ENCODE results near the gene DTNB.
"Not testable (repeated sequence)": the region's sequence is repeated elsewhere in the genome, so short reads cannot be mapped to it uniquely, and the experiment has no call there.

The DTNB gene

DNA sequence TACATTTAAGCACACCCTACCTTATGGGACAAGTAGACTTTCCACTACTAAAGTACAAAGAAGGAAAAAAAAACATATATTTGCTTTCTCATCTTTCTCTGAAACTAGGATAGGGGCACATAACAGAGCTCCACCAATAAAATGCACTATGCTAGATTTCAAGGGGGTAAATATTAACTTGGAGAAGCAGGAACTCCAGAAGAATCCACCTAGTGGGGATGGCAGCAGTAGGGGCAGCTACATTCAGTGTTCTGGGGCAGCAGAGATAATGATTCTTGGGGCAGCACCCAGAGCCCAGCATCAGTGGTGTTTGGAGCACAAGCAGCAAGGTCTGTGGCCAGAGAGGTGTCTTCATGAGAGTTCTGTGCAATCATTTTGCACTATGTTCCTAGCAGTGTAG is 64.7 kb downstream of the DTNB start:
- H3K4me3 ChIP-seq (replicated peaks; ENCODE audit: low read depth, low read length), result no peak overlapping the region
- DNase-seq (ENCODE audit: extremely low read depth, low read depth), result no peak
- no peak for TF ChIP-seq CTCF (IDR thresholded peaks at IDR 0.05; ENCODE audit: low read depth, low read length, missing control alignments)

DNA sequence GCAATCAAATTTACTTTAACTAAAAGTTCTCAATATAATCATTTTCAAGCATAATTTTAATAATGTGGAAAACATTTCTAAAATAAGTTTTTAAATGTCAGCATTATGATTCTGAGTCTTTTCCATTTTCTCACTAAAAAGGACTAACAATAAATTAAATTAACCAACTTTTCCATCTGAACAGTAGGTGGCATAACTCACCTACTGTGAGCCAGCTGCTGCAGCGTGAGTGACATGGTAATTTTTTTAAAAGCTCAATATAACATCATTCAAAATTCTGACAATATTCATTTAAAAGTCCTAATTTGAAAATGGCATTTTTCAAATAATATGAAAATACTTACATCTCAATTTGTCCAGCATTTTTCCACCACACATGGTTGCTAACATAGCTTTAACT is 66.5 kb downstream of the DTNB start:
- peak; percentile 42 for TF ChIP-seq CTCF (IDR thresholded peaks at IDR 0.05; ENCODE audit: low read depth, low read length, missing control alignments)
- DNase-seq (ENCODE audit: extremely low read depth, low read depth), result no peak
- no peak overlapping the region for H3K4me3 ChIP-seq (replicated peaks; ENCODE audit: low read depth, low read length)

- no peak for DNase-seq (ENCODE audit: extremely low read depth, low read depth)
- H3K4me3 ChIP-seq (replicated peaks; ENCODE audit: low read depth, low read length), result no peak overlapping the region
- no peak for TF ChIP-seq CTCF (IDR thresholded peaks at IDR 0.05; ENCODE audit: low read depth, low read length, missing control alignments)
These were observed 71.0 kb downstream of the DTNB start for GRCh38 chr2:25602333-25602723.

DNA sequence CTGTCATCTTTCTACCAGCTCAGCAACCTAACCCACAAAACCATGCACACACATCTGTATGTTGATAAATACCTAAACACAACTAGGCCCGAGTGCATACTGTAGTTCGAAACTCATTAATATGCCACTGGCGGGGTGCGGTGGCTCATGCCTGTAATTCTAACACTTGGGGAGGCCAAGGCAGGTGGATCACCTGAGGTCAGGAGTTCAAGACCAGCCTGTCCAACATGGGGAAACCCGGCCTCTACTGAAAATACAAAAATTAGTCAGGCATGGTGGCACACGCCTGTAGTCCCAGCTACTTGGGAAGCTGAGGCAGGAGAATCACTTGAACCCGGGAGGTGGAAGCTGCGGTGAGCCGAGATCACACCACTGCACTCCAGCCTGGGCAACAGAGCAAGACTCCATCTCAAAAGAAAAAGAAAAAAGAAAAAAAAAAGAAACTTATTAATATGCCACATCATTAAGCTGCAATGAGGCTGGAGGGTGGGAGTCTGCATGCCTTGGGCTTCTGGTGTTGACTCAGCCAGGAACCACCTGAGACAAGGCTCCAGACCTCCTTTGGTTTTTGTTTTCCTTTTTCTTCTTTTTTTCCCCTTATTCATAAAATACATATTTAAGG is 71.6 kb downstream of the DTNB start:
- H3K4me3 ChIP-seq (replicated peaks; ENCODE audit: low read depth, low read length); DNase-seq (ENCODE audit: extremely low read depth, low read depth): not testable (repeated sequence)

DNA sequence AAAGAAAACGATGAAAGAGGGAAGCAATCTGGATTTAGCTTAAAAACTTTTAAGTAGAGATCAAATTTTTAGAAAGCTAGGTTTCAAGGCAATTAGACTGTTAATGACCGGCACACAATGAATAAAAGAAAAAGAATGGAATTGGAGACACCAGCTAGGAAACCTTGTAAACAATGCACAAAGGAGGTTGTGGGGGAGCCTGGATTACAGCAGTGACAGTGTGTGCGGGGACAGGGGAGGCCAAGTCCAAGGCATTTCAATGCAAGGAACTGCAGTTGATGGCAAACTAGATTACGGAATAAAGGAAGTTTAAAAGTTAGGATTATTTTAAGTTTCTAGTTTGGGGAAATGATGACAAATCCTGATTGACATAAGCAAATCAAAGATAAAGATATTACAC is 74.5 kb downstream of the DTNB start:
- DNase-seq (ENCODE audit: extremely low read depth, low read depth), result no peak
- H3K4me3 ChIP-seq (replicated peaks; ENCODE audit: low read depth, low read length), result no peak overlapping the region
- TF ChIP-seq CTCF (IDR thresholded peaks at IDR 0.05; ENCODE audit: low read depth, low read length, missing control alignments), result no peak

GRCh38 chr2:25598332-25598731 is 75.0 kb downstream of the DTNB start:
- no peak for TF ChIP-seq CTCF (IDR thresholded peaks at IDR 0.05; ENCODE audit: low read depth, low read length, missing control alignments)
- DNase-seq (ENCODE audit: extremely low read depth, low read depth), result no peak
- no peak overlapping the region for H3K4me3 ChIP-seq (replicated peaks; ENCODE audit: low read depth, low read length)

GRCh38 chr2:25597881-25598280 is 75.5 kb downstream of the DTNB start:
- DNase-seq (ENCODE audit: extremely low read depth, low read depth), result no peak
- TF ChIP-seq CTCF (IDR thresholded peaks at IDR 0.05; ENCODE audit: low read depth, low read length, missing control alignments), result no peak
- H3K4me3 ChIP-seq (replicated peaks; ENCODE audit: low read depth, low read length), result no peak overlapping the region

Measured in HFF-Myc (cell line).